AG09319 (cell line): ENCODE data around the gene MYBBP1A.

Experiments
- DNase-seq: peaks from one replicate; pipeline ENCODE4 v3.0.0-alpha.2; 2010; ENCODE audit warnings: low read depth; ENCODE audit errors: extremely low read depth
- CTCF ChIP-seq: IDR thresholded peaks from 2 replicates; pipeline ENCODE4 v1.5.1; 2011; ENCODE audit warnings: low read depth, mild to moderate bottlenecking, inconsistent platforms, low read length, moderate library complexity

Gene MYBBP1A

GRCh38 chr17:4557626-4558346, 2.6 kb upstream of the MYBBP1A start:
- no peak for TF ChIP-seq CTCF
- DNase-seq = no peak

- DNase-seq = no peak
- no peak for TF ChIP-seq CTCF
Observed at GRCh38 chr17:4556996-4557395, 1.8 kb upstream of the MYBBP1A start.

- DNase-seq = no peak
Observed at GRCh38 chr17:4555873-4556759, 932 bp upstream of the MYBBP1A start.

GRCh38 chr17:4554441-4554996, 665 bp downstream of the MYBBP1A start:
- TF ChIP-seq CTCF = no peak
- DNase-seq = no peak

More at GRCh38 chr17:4555873-4556759, 932 bp upstream of the MYBBP1A start:
- TF ChIP-seq CTCF = no peak

- TF ChIP-seq CTCF = no peak
Observed at GRCh38 chr17:4553669-4554068, 1.5 kb downstream of the MYBBP1A start.

GRCh38 chr17:4551796-4552525, 3.2 kb downstream of the MYBBP1A start:
- DNase-seq = no peak
- no peak for TF ChIP-seq CTCF

More at GRCh38 chr17:4553669-4554068, 1.5 kb downstream of the MYBBP1A start:
- no peak for DNase-seq
